ENCODE measurements around the gene CDKN2B. TPM values are rescaled to one million over a fixed set of nuclear protein-coding genes. Genes with fewer than 3 reads are reported as not detected.

CDKN2B gene
- total and polyA plus RNA-seq, 2 of the 13 experiments (the other 11 are each of a cell fraction or from before 2014, with no cell fraction given) = 1.4 to 1.5 TPM

DNA sequence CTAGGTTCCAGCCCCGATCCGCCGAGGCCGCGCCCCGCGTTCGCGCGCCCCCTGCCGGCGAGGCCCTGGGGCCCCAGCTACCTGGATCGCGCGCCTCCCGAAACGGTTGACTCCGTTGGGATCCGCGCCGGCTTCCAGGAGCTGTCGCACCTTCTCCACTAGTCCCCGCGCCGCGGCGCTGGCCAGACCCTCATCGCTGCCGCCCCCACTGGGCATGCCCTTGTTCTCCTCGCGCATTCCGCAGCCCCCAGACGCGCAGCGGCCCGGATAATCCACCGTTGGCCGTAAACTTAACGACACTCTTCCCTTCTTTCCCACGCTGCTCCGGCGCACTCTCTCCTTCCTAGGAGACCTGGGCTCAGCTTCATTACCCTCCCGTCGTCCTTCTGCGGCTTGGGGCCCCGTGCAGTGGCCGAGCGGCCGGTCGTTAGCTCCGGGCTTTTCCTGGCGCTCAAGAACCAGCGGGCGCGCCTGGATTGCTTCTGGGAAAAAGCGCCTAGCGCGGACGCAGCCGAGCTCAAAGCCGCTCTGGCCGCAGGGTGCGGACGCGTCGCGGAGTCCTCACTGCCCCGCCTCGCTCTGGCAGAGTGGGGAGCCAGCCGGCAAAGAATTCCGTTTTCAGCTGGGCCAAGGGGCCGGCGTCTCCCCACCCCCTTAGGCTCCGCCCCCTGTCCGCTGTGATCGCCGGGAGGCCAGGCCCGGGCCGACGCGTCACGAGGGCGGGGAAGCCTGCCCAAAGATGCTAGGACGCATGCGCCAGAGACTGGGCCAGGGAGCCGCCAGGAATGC is at the start of gene CDKN2B (continued):
- TF ChIP-seq, protein P1, sequence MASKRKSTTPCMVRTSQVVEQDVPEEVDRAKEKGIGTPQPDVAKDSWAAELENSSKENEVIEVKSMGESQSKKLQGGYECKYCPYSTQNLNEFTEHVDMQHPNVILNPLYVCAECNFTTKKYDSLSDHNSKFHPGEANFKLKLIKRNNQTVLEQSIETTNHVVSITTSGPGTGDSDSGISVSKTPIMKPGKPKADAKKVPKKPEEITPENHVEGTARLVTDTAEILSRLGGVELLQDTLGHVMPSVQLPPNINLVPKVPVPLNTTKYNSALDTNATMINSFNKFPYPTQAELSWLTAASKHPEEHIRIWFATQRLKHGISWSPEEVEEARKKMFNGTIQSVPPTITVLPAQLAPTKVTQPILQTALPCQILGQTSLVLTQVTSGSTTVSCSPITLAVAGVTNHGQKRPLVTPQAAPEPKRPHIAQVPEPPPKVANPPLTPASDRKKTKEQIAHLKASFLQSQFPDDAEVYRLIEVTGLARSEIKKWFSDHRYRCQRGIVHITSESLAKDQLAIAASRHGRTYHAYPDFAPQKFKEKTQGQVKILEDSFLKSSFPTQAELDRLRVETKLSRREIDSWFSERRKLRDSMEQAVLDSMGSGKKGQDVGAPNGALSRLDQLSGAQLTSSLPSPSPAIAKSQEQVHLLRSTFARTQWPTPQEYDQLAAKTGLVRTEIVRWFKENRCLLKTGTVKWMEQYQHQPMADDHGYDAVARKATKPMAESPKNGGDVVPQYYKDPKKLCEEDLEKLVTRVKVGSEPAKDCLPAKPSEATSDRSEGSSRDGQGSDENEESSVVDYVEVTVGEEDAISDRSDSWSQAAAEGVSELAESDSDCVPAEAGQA (IDR thresholded peaks at IDR 0.05; ENCODE audit: low read depth) = no peak
- TF ChIP-seq, protein P1 (CRISPR knock-in tag; IDR thresholded peaks at IDR 0.05; ENCODE audit: borderline replicate concordance) = no peak
- TF ChIP-seq ZIK1 (CRISPR knock-in tag; IDR thresholded peaks at IDR 0.05; ENCODE audit: borderline replicate concordance, low read depth) (no peak), SIX4 (CRISPR knock-in tag; IDR thresholded peaks at IDR 0.05) (no peak), RFXAP (CRISPR knock-in tag; IDR thresholded peaks at IDR 0.05; ENCODE audit: borderline replicate concordance) (no peak), ZKSCAN1 (IDR thresholded peaks at IDR 0.05; ENCODE audit: low read length) (no peak), JUND (CRISPR knock-in tag; IDR thresholded peaks at IDR 0.05) (no peak), ZNF350 (CRISPR knock-in tag; IDR thresholded peaks at IDR 0.05; ENCODE audit: borderline replicate concordance, low read depth) (peak; percentile 56; the same call in 1 of the 2 replicates), TAF1 (CRISPR knock-in tag; IDR thresholded peaks at IDR 0.05) (peak; percentile 78), ZFP36 (IDR thresholded peaks at IDR 0.05; ENCODE audit: borderline replicate concordance, low read depth, low read length, partially characterized antibody) (no peak), HOXA7 (CRISPR knock-in tag; IDR thresholded peaks at IDR 0.05) (no peak), CCDC6 (CRISPR knock-in tag; IDR thresholded peaks at IDR 0.05) (peak; percentile 60; the same call in 1 of the 2 replicates), ELF1 (CRISPR knock-in tag; IDR thresholded peaks at IDR 0.05) (no peak), SP4 (CRISPR knock-in tag; IDR thresholded peaks at IDR 0.05) (no peak), ZNF558 (CRISPR knock-in tag; IDR thresholded peaks at IDR 0.05; ENCODE audit: borderline replicate concordance) (no peak), BRCA1 (CRISPR knock-in tag; IDR thresholded peaks at IDR 0.05) (peak; percentile 34; the same call in 1 of the 2 replicates), NCOA2 (CRISPR knock-in tag; IDR thresholded peaks at IDR 0.05) (no peak), RNF2 (conservative IDR thresholded peaks at IDR 0.05; ENCODE audit: low read depth) (no peak; the same call in 1 of the 2 replicates), FOXO1 (CRISPR knock-in tag; IDR thresholded peaks at IDR 0.05) (peak; percentile 25; the same call in 1 of the 2 replicates), ZNF12 (CRISPR knock-in tag; IDR thresholded peaks at IDR 0.05) (no peak)
- TF ChIP-seq, protein P2, sequence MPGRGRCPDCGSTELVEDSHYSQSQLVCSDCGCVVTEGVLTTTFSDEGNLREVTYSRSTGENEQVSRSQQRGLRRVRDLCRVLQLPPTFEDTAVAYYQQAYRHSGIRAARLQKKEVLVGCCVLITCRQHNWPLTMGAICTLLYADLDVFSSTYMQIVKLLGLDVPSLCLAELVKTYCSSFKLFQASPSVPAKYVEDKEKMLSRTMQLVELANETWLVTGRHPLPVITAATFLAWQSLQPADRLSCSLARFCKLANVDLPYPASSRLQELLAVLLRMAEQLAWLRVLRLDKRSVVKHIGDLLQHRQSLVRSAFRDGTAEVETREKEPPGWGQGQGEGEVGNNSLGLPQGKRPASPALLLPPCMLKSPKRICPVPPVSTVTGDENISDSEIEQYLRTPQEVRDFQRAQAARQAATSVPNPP (CRISPR knock-in tag; IDR thresholded peaks at IDR 0.05) = peak; percentile 47; the same call in 1 of the 2 replicates
- TF ChIP-seq, protein P3, sequence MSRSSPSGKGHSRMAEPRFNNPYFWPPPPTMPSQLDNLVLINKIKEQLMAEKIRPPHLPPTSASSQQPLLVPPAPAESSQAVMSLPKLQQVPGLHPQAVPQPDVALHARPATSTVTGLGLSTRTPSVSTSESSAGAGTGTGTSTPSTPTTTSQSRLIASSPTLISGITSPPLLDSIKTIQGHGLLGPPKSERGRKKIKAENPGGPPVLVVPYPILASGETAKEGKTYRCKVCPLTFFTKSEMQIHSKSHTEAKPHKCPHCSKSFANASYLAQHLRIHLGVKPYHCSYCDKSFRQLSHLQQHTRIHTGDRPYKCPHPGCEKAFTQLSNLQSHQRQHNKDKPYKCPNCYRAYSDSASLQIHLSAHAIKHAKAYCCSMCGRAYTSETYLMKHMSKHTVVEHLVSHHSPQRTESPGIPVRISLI (CRISPR knock-in tag; IDR thresholded peaks at IDR 0.05; ENCODE audit: borderline replicate concordance) = no peak
